ENCODE results near the gene DLGAP3. TPM values are rescaled to one million over a fixed set of nuclear protein-coding genes. Genes with fewer than 3 reads are reported as not detected.

The DLGAP3 gene
- total and polyA plus RNA-seq, 2 of the 13 experiments (the other 11 are each of a cell fraction or from before 2014, with no cell fraction given), result 0.03 to 0.04 TPM

- TF ChIP-seq MXI1 (IDR thresholded peaks at IDR 0.05; ENCODE audit: borderline replicate concordance, low read depth, low read length), result no peak
- TF ChIP-seq ZNF768 (CRISPR knock-in tag; IDR thresholded peaks at IDR 0.05), result no peak
- peak; percentile 76 for TF ChIP-seq XRCC5 (optimal IDR thresholded peaks at IDR 0.05; ENCODE audit: low read length)
- TF ChIP-seq SP1 (IDR thresholded peaks at IDR 0.05), result no peak
- TF ChIP-seq SP1 (CRISPR knock-in tag; IDR thresholded peaks at IDR 0.05), result no peak
- TF ChIP-seq, protein P1, sequence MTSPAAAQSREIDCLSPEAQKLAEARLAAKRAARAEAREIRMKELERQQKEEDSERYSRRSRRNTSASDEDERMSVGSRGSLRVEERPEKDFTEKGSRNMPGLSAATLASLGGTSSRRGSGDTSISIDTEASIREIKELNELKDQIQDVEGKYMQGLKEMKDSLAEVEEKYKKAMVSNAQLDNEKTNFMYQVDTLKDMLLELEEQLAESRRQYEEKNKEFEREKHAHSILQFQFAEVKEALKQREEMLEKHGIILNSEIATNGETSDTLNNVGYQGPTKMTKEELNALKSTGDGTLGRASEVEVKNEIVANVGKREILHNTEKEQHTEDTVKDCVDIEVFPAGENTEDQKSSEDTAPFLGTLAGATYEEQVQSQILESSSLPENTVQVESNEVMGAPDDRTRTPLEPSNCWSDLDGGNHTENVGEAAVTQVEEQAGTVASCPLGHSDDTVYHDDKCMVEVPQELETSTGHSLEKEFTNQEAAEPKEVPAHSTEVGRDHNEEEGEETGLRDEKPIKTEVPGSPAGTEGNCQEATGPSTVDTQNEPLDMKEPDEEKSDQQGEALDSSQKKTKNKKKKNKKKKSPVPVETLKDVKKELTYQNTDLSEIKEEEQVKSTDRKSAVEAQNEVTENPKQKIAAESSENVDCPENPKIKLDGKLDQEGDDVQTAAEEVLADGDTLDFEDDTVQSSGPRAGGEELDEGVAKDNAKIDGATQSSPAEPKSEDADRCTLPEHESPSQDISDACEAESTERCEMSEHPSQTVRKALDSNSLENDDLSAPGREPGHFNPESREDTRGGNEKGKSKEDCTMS (CRISPR knock-in tag; conservative IDR thresholded peaks at IDR 0.05), result no peak
- TF ChIP-seq RBM39 (IDR thresholded peaks at IDR 0.05; ENCODE audit: low read depth, low read length, poor library complexity, severe bottlenecking), result no peak
- TF ChIP-seq SRY (CRISPR knock-in tag; IDR thresholded peaks at IDR 0.05), result no peak
- no peak for TF ChIP-seq ZNF558 (CRISPR knock-in tag; IDR thresholded peaks at IDR 0.05; ENCODE audit: borderline replicate concordance)
- no peak for TF ChIP-seq PHF20 (CRISPR knock-in tag; IDR thresholded peaks at IDR 0.05)
- peak; percentile 33 for TF ChIP-seq ZEB1 (IDR thresholded peaks at IDR 0.05; ENCODE audit: insufficient replicate concordance, low read depth)
- TF ChIP-seq XBP1 (CRISPR knock-in tag; IDR thresholded peaks at IDR 0.05), result no peak
- TF ChIP-seq, protein P2, sequence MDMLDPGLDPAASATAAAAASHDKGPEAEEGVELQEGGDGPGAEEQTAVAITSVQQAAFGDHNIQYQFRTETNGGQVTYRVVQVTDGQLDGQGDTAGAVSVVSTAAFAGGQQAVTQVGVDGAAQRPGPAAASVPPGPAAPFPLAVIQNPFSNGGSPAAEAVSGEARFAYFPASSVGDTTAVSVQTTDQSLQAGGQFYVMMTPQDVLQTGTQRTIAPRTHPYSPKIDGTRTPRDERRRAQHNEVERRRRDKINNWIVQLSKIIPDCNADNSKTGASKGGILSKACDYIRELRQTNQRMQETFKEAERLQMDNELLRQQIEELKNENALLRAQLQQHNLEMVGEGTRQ (IDR thresholded peaks at IDR 0.05; ENCODE audit: low read depth, low read length), result no peak
- TF ChIP-seq, protein P2 (CRISPR knock-in tag; IDR thresholded peaks at IDR 0.05; ENCODE audit: borderline replicate concordance), result no peak
- TF ChIP-seq MBNL3 (CRISPR knock-in tag; conservative IDR thresholded peaks at IDR 0.05), result no peak
- TF ChIP-seq NCOA1 (CRISPR knock-in tag; IDR thresholded peaks at IDR 0.05), result no peak
- no peak for TF ChIP-seq ZMYM2 (CRISPR knock-in tag; IDR thresholded peaks at IDR 0.05)
- no peak for TF ChIP-seq NRL (CRISPR knock-in tag; IDR thresholded peaks at IDR 0.05; ENCODE audit: borderline replicate concordance)
- TF ChIP-seq BRD4 (CRISPR knock-in tag; IDR thresholded peaks at IDR 0.05), result no peak
- TF ChIP-seq, protein P3, sequence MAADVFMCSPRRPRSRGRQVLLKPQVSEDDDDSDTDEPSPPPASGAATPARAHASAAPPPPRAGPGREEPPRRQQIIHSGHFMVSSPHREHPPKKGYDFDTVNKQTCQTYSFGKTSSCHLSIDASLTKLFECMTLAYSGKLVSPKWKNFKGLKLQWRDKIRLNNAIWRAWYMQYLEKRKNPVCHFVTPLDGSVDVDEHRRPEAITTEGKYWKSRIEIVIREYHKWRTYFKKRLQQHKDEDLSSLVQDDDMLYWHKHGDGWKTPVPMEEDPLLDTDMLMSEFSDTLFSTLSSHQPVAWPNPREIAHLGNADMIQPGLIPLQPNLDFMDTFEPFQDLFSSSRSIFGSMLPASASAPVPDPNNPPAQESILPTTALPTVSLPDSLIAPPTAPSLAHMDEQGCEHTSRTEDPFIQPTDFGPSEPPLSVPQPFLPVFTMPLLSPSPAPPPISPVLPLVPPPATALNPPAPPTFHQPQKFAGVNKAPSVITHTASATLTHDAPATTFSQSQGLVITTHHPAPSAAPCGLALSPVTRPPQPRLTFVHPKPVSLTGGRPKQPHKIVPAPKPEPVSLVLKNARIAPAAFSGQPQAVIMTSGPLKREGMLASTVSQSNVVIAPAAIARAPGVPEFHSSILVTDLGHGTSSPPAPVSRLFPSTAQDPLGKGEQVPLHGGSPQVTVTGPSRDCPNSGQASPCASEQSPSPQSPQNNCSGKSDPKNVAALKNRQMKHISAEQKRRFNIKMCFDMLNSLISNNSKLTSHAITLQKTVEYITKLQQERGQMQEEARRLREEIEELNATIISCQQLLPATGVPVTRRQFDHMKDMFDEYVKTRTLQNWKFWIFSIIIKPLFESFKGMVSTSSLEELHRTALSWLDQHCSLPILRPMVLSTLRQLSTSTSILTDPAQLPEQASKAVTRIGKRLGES (CRISPR knock-in tag; IDR thresholded peaks at IDR 0.05; ENCODE audit: borderline replicate concordance), result no peak
- 0 out of 2 replicates have a peak, but pooled peaks have one; percentile 23 for TF ChIP-seq ISL2 (CRISPR knock-in tag; IDR thresholded peaks at IDR 0.05)
- no peak for TF ChIP-seq ZNF17 (CRISPR knock-in tag; IDR thresholded peaks at IDR 0.05)
- no peak for TF ChIP-seq ZNF383 (CRISPR knock-in tag; IDR thresholded peaks at IDR 0.05; ENCODE audit: borderline replicate concordance)
- no peak for TF ChIP-seq POLR2AphosphoS5 (IDR thresholded peaks at IDR 0.05; ENCODE audit: low read depth, low read length)
Observed at GRCh38 chr1:34865981-34866761, 63.3 kb downstream of the DLGAP3 start (continued).

Measured in HepG2 (cell line).